Activated CD8-positive, alpha-beta T cell treated with anti-CD3 and anti-CD28 coated beads for 36 hours (primary cell): ENCODE measurements around the gene GNPDA1. TPM values are rescaled to one million over a fixed set of nuclear protein-coding genes. Genes with fewer than 3 reads are reported as not detected.
A peak's percentile ranks its signal among the peaks of the same experiment; 100 is the strongest.

Experiments
- ATAC-seq: fragments of 200-7000 bp; cut with Tn5 transposase; one replicate; pipeline ENCODE4 v1.10.0; 2021; ENCODE audit warnings: mild to moderate bottlenecking, moderate library complexity
- CTCF ChIA-PET: fragments of 350-600 bp; sonication (Branson Sonifier 250); formaldehyde crosslinking; loops from one replicate; lab custom pipeline; 2021; ENCODE audit warnings: antibody characterized with exemption; lab: Charles Lee
- POLR2A ChIA-PET: fragments of 350-600 bp; sonication (Branson Sonifier 250); formaldehyde crosslinking; loops from one replicate; lab custom pipeline; 2021; ENCODE audit warnings: antibody characterized with exemption; lab: Charles Lee
- DNase-seq: peaks from one replicate; pipeline ENCODE4 v3.0.0-alpha.2; 2020
- H3K27ac Mint-ChIP-seq: one replicate; pipeline ENCODE4 v1.8.0; 2021; ENCODE audit warnings: mild to moderate bottlenecking, mixed read lengths
- H3K27me3 Mint-ChIP-seq: one replicate; pipeline ENCODE4 v1.8.0; 2021; ENCODE audit warnings: mixed read lengths
- H3K36me3 Mint-ChIP-seq: one replicate; pipeline ENCODE4 v1.8.0; 2021; ENCODE audit warnings: low read depth, mixed read lengths
- H3K4me1 Mint-ChIP-seq: one replicate; pipeline ENCODE4 v1.8.0; 2021; ENCODE audit warnings: low read depth, mixed read lengths
- H3K4me3 Mint-ChIP-seq: one replicate; pipeline ENCODE4 v1.8.0; 2021; ENCODE audit warnings: mild to moderate bottlenecking, moderate library complexity, mixed read lengths
- H3K9me3 Mint-ChIP-seq: one replicate; pipeline ENCODE4 v1.8.0; 2021; ENCODE audit warnings: mixed read lengths
- intact Hi-C: fragments of 100-400 bp; cut with micrococcal nuclease; formaldehyde crosslinking; loops from one replicate; pipeline ENCODE4 v1.10.0; 2022
- total RNA-seq, 2 experiments: library from RNA; stranded (reverse); gene quantifications; one replicate each; pipeline ENCODE4 v1.2.3, GENCODE V29; 2021
- TF ChIP-seq, protein P1 (sequence below): fragments of 200-600 bp; IDR thresholded peaks from one replicate; pipeline ENCODE4 v1.8.0; 2022; ENCODE audit warnings: antibody characterized with exemption, mild to moderate bottlenecking

Gene GNPDA1
- total RNA-seq, 2 experiments from 2014 or later, result 82.4 to 88.3 TPM

DNA sequence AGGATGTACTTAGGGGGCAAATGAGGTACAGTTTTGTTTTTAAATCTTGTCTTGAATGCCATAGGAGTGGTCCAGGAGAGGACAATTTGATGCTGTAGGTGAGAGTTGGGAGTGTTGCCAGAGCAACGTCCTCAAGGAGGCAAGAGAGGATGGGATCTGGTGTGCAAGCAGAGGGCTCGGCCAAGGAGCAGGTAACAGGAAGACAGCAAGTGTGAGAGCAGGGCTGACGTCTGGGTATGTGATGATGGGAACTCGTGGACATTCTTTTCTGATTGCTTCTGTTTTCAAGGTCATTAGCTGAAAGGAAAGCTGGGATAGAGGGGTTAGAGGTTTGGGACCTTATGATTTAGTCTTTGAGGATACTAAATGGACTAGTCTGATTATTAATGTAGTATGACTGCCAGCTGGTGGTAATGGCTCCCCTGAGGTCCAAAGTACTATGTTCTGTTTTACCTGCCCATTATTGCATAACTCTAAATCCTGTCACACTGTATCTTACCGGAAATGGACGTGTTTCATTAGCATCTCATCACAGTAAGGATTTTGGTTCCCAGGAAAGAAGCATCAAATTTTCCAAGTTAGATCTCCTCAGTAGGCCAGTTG, 15.4 kb downstream of the GNPDA1 start:
- CTCF ChIA-PET, result interaction anchor here (1.3 to 37.7 kb wide), 2 partner anchors 14 to 153 kb away, joined by 5 to 592 read pairs; no protein-coding TSS in a partner anchor
- peak overlapping the region; percentile 8 for H3K27ac Mint-ChIP-seq
- TF ChIP-seq, protein P1, sequence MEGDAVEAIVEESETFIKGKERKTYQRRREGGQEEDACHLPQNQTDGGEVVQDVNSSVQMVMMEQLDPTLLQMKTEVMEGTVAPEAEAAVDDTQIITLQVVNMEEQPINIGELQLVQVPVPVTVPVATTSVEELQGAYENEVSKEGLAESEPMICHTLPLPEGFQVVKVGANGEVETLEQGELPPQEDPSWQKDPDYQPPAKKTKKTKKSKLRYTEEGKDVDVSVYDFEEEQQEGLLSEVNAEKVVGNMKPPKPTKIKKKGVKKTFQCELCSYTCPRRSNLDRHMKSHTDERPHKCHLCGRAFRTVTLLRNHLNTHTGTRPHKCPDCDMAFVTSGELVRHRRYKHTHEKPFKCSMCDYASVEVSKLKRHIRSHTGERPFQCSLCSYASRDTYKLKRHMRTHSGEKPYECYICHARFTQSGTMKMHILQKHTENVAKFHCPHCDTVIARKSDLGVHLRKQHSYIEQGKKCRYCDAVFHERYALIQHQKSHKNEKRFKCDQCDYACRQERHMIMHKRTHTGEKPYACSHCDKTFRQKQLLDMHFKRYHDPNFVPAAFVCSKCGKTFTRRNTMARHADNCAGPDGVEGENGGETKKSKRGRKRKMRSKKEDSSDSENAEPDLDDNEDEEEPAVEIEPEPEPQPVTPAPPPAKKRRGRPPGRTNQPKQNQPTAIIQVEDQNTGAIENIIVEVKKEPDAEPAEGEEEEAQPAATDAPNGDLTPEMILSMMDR, result no peak
- no peak overlapping the region for H3K4me3 Mint-ChIP-seq
- POLR2A ChIA-PET, result interaction anchor here (0.6 kb wide), 1 partner anchor 9 kb away, joined by 4 read pairs; no protein-coding TSS in a partner anchor
- no peaks in the 10 kb centered on the region for H3K27me3 Mint-ChIP-seq
- H3K36me3 Mint-ChIP-seq, result peaks cover 49% of the 10 kb centered on the region
- DNase-seq (no peak), ATAC-seq (no peak)
- intact Hi-C loops, result no loop called here
- H3K4me1 Mint-ChIP-seq, result peaks cover 28% of the 10 kb centered on the region
- H3K9me3 Mint-ChIP-seq, result no peaks in the 10 kb centered on the region

DNA sequence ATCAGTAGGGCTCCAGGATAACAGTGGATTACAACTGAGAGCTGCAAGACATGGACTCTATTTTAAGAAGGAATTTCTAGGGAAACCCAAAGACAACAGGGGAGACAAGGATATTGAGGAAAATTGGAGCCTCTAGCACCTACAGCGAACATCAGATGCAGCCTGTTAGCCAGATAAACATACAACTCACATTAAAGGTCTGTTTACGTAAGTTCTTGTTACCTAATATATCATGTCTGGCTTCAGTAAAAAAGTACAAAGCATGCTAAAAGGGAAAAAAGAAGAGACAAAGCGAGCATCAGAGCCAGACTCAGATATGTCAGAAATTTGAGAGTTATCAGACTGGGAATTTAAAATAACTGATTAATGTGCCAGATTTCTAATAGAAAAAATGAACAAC, 17.2 kb downstream of the GNPDA1 start:
- ATAC-seq, result no peak
- intact Hi-C loops, result no loop called here
- TF ChIP-seq, protein P1, result no peak
- H3K36me3 Mint-ChIP-seq, result peaks cover 40% of the 10 kb centered on the region
- H3K9me3 Mint-ChIP-seq, result no peaks in the 10 kb centered on the region
- no peaks in the 10 kb centered on the region for H3K27me3 Mint-ChIP-seq
- no peak overlapping the region for H3K27ac Mint-ChIP-seq
- H3K4me1 Mint-ChIP-seq, result peaks cover 19% of the 10 kb centered on the region
- ChIA-PET POLR2A (interaction anchor here (1.6 kb wide), 1 partner anchor 10 kb away, joined by 4 read pairs; no protein-coding TSS in a partner anchor), CTCF (interaction anchor here (1.2 to 37.7 kb wide), 5 partner anchors 19 to 303 kb away, joined by 3 to 592 read pairs (median 4); partner anchors contain the start of gene RNF14)
- no peak for DNase-seq
- H3K4me3 Mint-ChIP-seq, result no peak overlapping the region

DNA sequence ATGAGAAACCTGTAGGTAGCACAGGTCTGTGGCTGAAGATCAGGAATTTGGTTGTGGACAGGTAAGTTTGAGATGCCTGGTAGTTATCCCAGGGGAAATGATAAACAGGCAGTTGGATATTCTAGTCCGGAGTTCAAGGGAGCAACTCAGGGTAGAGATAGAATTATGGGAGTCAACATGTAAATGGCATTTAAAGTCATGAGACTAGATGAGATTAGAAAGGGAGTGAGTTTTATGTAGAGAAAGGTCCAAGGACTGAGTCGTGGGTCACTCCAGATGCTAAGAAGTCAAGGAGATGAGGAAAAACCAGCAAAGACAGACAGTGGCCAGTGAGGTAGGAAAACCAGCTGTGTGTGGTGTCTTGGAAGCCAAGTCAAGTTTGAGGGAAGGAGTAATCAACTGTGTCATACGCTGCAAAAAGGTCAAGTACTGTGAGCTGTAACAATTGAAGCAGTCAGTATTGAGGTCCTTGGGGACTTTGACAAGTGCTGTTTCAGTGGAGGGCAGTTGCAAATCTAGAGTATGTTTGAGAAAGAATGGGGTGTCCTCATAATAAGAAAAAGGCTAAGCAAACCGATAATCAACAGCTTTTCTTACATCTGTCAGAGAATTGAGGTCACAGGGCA, 18.2 kb downstream of the GNPDA1 start:
- no peak for DNase-seq
- TF ChIP-seq, protein P1, result no peak
- ChIA-PET POLR2A (interaction anchor here (0.9 to 1.2 kb wide), 2 partner anchors 15 to 17 kb away, joined by 3 read pairs; no protein-coding TSS in a partner anchor), CTCF (interaction anchor here (0.7 to 37.7 kb wide), 10 partner anchors 11 to 302 kb away, joined by 3 to 592 read pairs (median 4); partner anchors contain the start of gene RNF14)
- H3K27ac Mint-ChIP-seq, result peak overlapping the region; percentile 6
- intact Hi-C loops, result no loop called here
- peaks cover 35% of the 10 kb centered on the region for H3K36me3 Mint-ChIP-seq
- H3K9me3 Mint-ChIP-seq, result no peaks in the 10 kb centered on the region
- no peak overlapping the region for H3K4me3 Mint-ChIP-seq
- peaks cover 15% of the 10 kb centered on the region for H3K4me1 Mint-ChIP-seq
- H3K27me3 Mint-ChIP-seq, result no peaks in the 10 kb centered on the region
- ATAC-seq, result no peak

DNA sequence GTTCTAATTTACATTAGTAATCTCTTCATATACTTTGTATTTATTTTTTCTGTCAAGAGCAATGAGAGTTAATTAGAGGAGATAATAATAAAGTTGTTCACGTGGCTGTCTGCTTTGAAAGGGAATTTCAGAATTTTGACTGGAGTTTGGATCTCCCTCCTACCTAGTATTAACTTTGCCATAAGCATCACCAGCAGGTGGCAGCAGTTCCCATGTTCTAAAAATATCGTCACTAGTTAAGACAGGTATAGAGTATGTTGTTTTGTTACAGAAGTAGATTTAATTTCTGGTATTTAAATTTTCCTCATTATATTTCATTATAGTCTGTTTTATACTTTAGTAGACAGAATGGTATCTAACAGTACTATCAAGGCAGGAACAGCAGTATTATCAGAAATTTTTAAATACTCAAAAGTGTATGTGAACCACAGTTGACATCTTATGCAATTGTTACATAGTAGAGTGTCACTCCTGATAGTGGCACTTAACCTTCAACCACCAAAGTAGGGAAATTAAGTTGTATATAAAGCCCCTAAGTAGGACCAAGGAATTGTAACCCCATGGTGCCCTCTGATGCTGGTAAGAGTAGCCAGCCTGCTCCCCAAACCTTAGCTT, 20.4 kb downstream of the GNPDA1 start:
- H3K36me3 Mint-ChIP-seq, result peaks cover 35% of the 10 kb centered on the region
- intact Hi-C loops, result loop anchor here (2.0 kb wide), 1 partner anchor 152 kb away; no protein-coding TSS in a partner anchor
- peak; percentile 93 for DNase-seq
- H3K4me3 Mint-ChIP-seq, result no peak overlapping the region
- H3K27ac Mint-ChIP-seq, result no peak overlapping the region
- H3K4me1 Mint-ChIP-seq, result peaks cover 15% of the 10 kb centered on the region
- no peaks in the 10 kb centered on the region for H3K27me3 Mint-ChIP-seq
- peak; percentile 90 for ATAC-seq
- TF ChIP-seq, protein P1, result peak; percentile 89
- H3K9me3 Mint-ChIP-seq, result no peaks in the 10 kb centered on the region
- ChIA-PET POLR2A (interaction anchor here (0.5 to 1.0 kb wide), 4 partner anchors 24 to 137 kb away, joined by 3 read pairs; no protein-coding TSS in a partner anchor), CTCF (interaction anchor here (0.6 to 37.7 kb wide), 18 partner anchors 11 to 158 kb away, joined by 3 to 592 read pairs (median 5); partner anchors contain the start of genes GNPDA1 and RNF14)
